D721Med (cell line): ENCODE results near the gene DUXA.

ENCODE experiments used
- DNase-seq: peaks from one replicate; pipeline ENCODE4 v3.0.0; 2011; ENCODE audit warnings: low spot score; ENCODE audit not compliant: insufficient read length
- FAIRE-seq: peaks from 2 replicates; lab custom pipeline; 2011; peaks lifted over from hg19 to GRCh38; lab: Jason Lieb, UNC
- CTCF ChIP-seq: IDR thresholded peaks from 2 replicates; pipeline ENCODE4 v1.5.1; 2012; ENCODE audit warnings: mild to moderate bottlenecking, control low read depth; ENCODE audit not compliant: insufficient read depth; ENCODE audit errors: missing control alignments

The DUXA gene

GRCh38 chr19:57106722-57107235 is 60.5 kb downstream of the DUXA start:
- TF ChIP-seq CTCF = no peak
- FAIRE-seq (no peak), DNase-seq (no peak)

GRCh38 chr19:57105976-57106721 is 61.1 kb downstream of the DUXA start:
- DNase-seq = no peak
- no peak for FAIRE-seq
- TF ChIP-seq CTCF = no peak
